ENCODE data around the gene EXTL2. TPM values are rescaled to one million over a fixed set of nuclear protein-coding genes. Genes with fewer than 3 reads are reported as not detected.

EXTL2 gene, protein sequence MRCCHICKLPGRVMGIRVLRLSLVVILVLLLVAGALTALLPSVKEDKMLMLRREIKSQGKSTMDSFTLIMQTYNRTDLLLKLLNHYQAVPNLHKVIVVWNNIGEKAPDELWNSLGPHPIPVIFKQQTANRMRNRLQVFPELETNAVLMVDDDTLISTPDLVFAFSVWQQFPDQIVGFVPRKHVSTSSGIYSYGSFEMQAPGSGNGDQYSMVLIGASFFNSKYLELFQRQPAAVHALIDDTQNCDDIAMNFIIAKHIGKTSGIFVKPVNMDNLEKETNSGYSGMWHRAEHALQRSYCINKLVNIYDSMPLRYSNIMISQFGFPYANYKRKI
- 29.2 and 30.7 TPM in 2 replicates for total RNA-seq
- 14.4 and 19.4 TPM in 2 replicates for polyA plus RNA-seq
- polyA plus RNA-seq (2011; cell fraction: cytosol; rRNA removed): 16.4 and 19.2 TPM in 2 replicates
- 40.5 and 50.8 TPM in 2 replicates for polyA plus RNA-seq (2011; cell fraction: nucleus; rRNA removed)
- 34.9 and 46.0 TPM in 2 replicates for polyA plus RNA-seq (2012)
- polyA minus RNA-seq: 17.4 and 18.8 TPM in 2 replicates
- polyA minus RNA-seq (2011; cell fraction: cytosol; rRNA and poly(A)+ RNA removed): 5.3 TPM
- 28.3 and 41.5 TPM in 2 replicates for polyA minus RNA-seq (2011; cell fraction: nucleus; rRNA and poly(A)+ RNA removed)
- Bru-seq, nascent RNA: percentile 74 among the genes with signal in this experiment
- BruChase-seq, experiment 1, labeled RNA remaining after a 6-hour chase: percentile 82 among the genes with signal in this experiment
- BruChase-seq, experiment 2, labeled RNA remaining after a 2-hour chase: percentile 80 among the genes with signal in this experiment
- long read RNA-seq, transcript EXTL2-201 (5 exons, 2,835 nt): minor isoform, 7 of 74 reads
- long read RNA-seq, transcript EXTL2-202 (5 exons, 3,985 nt): major isoform, 46 of 74 reads
- long read RNA-seq, partial matches to known transcripts: 2 of 74 reads
- long read RNA-seq, other reads (novel, unspliced or antisense): 15 of 74 reads

DNA sequence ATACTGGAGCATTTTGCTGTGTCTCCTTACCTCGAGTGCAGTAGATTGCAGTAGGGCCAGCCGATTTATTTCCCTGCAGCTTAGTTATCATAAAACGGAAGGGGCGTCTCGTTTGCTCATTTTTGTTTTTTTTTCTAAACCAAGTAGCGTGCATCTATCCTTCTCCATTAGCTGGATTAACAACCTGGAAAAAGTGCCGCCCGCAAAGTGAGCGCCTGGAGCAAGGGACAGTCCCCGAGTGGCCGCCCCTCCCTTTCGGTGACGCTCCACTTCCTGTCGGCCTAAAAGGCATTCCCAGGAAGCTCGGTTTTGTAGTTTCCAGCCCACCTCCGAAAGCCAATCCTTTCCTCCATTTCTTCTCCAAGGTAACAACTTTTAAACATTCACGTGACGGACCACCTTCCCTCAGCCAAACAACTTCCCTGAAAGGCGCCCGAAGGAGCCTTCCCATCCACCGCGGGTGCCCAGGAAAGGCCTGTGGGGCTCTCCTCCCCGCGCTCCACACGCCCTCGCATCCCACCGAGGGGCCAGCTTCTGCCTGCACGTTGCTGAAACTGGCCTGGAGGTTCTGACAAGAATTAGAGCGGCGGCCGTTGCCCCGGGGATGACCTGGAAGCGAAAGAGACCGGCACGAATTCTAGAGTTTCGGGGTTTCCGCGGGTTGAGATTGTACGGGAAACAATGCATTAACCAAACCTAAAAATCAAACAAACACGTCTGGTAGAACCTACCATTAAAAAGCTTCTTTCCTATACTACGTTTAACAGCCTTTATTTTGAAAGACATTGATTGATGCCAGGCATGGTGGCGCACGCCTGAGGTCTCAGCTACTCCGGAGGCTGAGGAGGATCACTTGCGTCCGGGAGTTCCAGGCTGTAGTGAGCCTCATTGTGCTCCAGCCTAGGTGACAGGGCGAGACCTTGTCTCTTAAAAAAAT lies at the start of gene EXTL2:
TSS of gene EXTL2 (minus strand) at position 240 of the 937 bp plus-strand sequence. CDS start 6,085 bp downstream, outside the sequence.
- H3K9me3 ChIP-seq (replicated peaks; ENCODE audit: control insufficient read depth, insufficient read depth, low read length): peaks cover 3% of the 10 kb centered on the region

More for the DNA sequence above, at the start of gene EXTL2:
- Histone ChIP-seq H3K4me1 (ENCODE audit: control insufficient read depth, extremely low read depth, insufficient read depth, low read length) (peaks cover 26% of the 10 kb centered on the region), H3K9ac (replicated peaks; ENCODE audit: extremely low read depth, insufficient read depth, low read length) (peak within 1 kb of the TSS; percentile 98), H3K36me3 (ENCODE audit: control insufficient read depth in 2 of 2, extremely low read depth in 1 of 2, insufficient read depth in 2 of 2, low read length in 2 of 2) (peaks cover 0 to 4% of the 10 kb centered on the region in 2 experiments), H3K79me2 (ENCODE audit: control insufficient read depth, insufficient read depth, low read length) (peaks cover 53% of the 10 kb centered on the region), H3K4me3 (replicated peaks in 1 of 3; ENCODE audit: insufficient read depth in 1 of 3, low read depth in 1 of 3, low read length in 3 of 3) (peak within 1 kb of the TSS; percentile 87 to 91 (median 91)), H2AFZ (ENCODE audit: low read depth, low read length) (peak within 1 kb of the TSS; percentile 79), H3K27me3 (ENCODE audit: control insufficient read depth in 2 of 2, insufficient read depth in 2 of 2, low read length in 2 of 2) (no peaks in the 10 kb centered on the region), H3K9me1 (replicated peaks; ENCODE audit: control insufficient read depth, extremely low read depth, insufficient read depth, low read length) (no peaks in the 10 kb centered on the region), H3K4me2 (ENCODE audit: insufficient read depth, low read length) (peak within 1 kb of the TSS; percentile 96), H4K20me1 (replicated peaks; ENCODE audit: control insufficient read depth, extremely low read depth, insufficient read depth, low read length) (no peaks in the 10 kb centered on the region), H3K27ac (ENCODE audit: insufficient read depth, low read depth, low read length) (peak within 1 kb of the TSS; percentile 93)
- BruUV-seq (replicated peaks): TSS peak; percentile 47
- dilution Hi-C loops (cut with MboI; ENCODE audit: extremely low pct_ligation_motif_present, low sequenced_read_pairs): no loop called here
- FAIRE-seq (peak; percentile 81), DNase-seq (ENCODE audit: low read depth, low spot score) (peak; percentile 84)
- CTCF ChIA-PET: interaction anchor here (0.8 to 2.1 kb wide), 10 partner anchors 10 to 543 kb away, joined by 3 to 23 read pairs (median 5); no protein-coding TSS in a partner anchor
- intact Hi-C loops (cut with micrococcal nuclease): loop anchor here (1.0 to 10.0 kb wide), 4 partner anchors 341 to 760 kb away; partner anchors contain the start of genes CDC14A, SASS6 and TRMT13
- POLR2A ChIA-PET: interaction anchor here (1.1 to 1.4 kb wide), 2 partner anchors 345 to 394 kb away, joined by 3 to 4 read pairs; no protein-coding TSS in a partner anchor
- TF ChIP-seq FOS (IDR thresholded peaks at IDR 0.05; ENCODE audit: borderline replicate concordance, insufficient read depth, low read length) (peak; percentile 7), POLR2AphosphoS5 (IDR thresholded peaks at IDR 0.05; ENCODE audit: insufficient read depth, low read depth, low read length) (peak; percentile 54), GATA2 (IDR thresholded peaks at IDR 0.05; ENCODE audit: insufficient read depth, insufficient read length, low read depth, low read length) (no peak)

Data from endothelial cell of umbilical vein (primary cell).